Osteoblast (primary cell): ENCODE data around the gene GALNT10. TPM values are rescaled to one million over a fixed set of nuclear protein-coding genes. Genes with fewer than 3 reads are reported as not detected.

ENCODE experiments used
- DNase-seq: peaks from one replicate; pipeline ENCODE4 v3.0.0; 2011; ENCODE audit warnings: low spot score, mixed read lengths; ENCODE audit not compliant: insufficient read length; ENCODE audit errors: missing footprints
- H2AFZ ChIP-seq: 2 replicates; pipeline ENCODE4 v1.6.0; 2011; ENCODE audit warnings: mild to moderate bottlenecking, low read length
- H3K27ac ChIP-seq: 2 replicates; pipeline ENCODE4 v1.5.1; 2011; ENCODE audit warnings: mild to moderate bottlenecking, low read depth, low read length, moderate library complexity
- H3K27me3 ChIP-seq: 2 replicates; pipeline ENCODE4 v1.6.0; 2012; ENCODE audit warnings: mild to moderate bottlenecking, control low read depth, inconsistent platforms, low read length, moderate library complexity; ENCODE audit not compliant: insufficient read depth
- H3K36me3 ChIP-seq: 2 replicates; pipeline ENCODE4 v1.5.1; 2011; ENCODE audit warnings: mild to moderate bottlenecking, low read length, control low read depth, moderate library complexity; ENCODE audit not compliant: insufficient read depth
- H3K4me1 ChIP-seq: 2 replicates; pipeline ENCODE4 v1.5.1; 2011; ENCODE audit warnings: mild to moderate bottlenecking, low read length, control low read depth, moderate library complexity; ENCODE audit not compliant: insufficient read depth
- H3K4me2 ChIP-seq: 2 replicates; pipeline ENCODE4 v1.6.0; 2011; ENCODE audit warnings: mild to moderate bottlenecking, low read length; ENCODE audit not compliant: insufficient read depth
- H3K4me3 ChIP-seq: fragments of 200-600 bp; sonication (generic); 3 replicates; pipeline ENCODE4 v1.5.1; 2012; ENCODE audit warnings: mild to moderate bottlenecking, low read length, inconsistent platforms; ENCODE audit not compliant: insufficient read depth
- H3K79me2 ChIP-seq: 2 replicates; pipeline ENCODE4 v1.6.0; 2012; ENCODE audit warnings: mild to moderate bottlenecking, low read length, control low read depth, inconsistent platforms; ENCODE audit not compliant: insufficient read depth
- H3K9me3 ChIP-seq: 2 replicates; pipeline ENCODE4 v1.5.1; 2011; ENCODE audit warnings: low read depth, low read length, control low read depth
- H4K20me1 ChIP-seq: 2 replicates; pipeline ENCODE4 v1.6.0; 2012; ENCODE audit warnings: mild to moderate bottlenecking, low read length, control low read depth; ENCODE audit not compliant: insufficient read depth
- CTCF ChIP-seq: IDR thresholded peaks from 2 replicates; pipeline ENCODE4 v1.5.1; 2011; ENCODE audit warnings: mild to moderate bottlenecking, low read depth, low read length, moderate library complexity; ENCODE audit errors: extremely low read depth
- total RNA-seq: library from RNA; depleted of rRNA; stranded (reverse); fragments of >200 nt; gene quantifications from 2 replicates; pipeline ENCODE4 v1.2.3, GENCODE V29; 2012

GALNT10 gene
- total RNA-seq, 1 donor, result 62.2 TPM

GRCh38 chr5:154189819-154190594 is 526 bp upstream of the GALNT10 start:
- peak overlapping the region; percentile 98 for H3K4me2 ChIP-seq
- peaks cover 30% of the 10 kb centered on the region for H4K20me1 ChIP-seq
- H3K36me3 ChIP-seq, result no peaks in the 10 kb centered on the region
- peak; percentile 98 for DNase-seq
- no peaks in the 10 kb centered on the region for H3K9me3 ChIP-seq
- no peaks in the 10 kb centered on the region for H3K27me3 ChIP-seq
- H3K4me3 ChIP-seq, result peak overlapping the region; percentile 82
- peaks cover 28% of the 10 kb centered on the region for H3K79me2 ChIP-seq
- peak overlapping the region; percentile 94 for H2AFZ ChIP-seq
- H3K27ac ChIP-seq, result peak overlapping the region; percentile 43
- peaks cover 43% of the 10 kb centered on the region for H3K4me1 ChIP-seq
- TF ChIP-seq CTCF, result peak; percentile 42

- no peaks in the 10 kb centered on the region for H3K27me3 ChIP-seq
- peaks cover 39% of the 10 kb centered on the region for H3K79me2 ChIP-seq
- H4K20me1 ChIP-seq, result peaks cover 33% of the 10 kb centered on the region
- H3K9me3 ChIP-seq, result no peaks in the 10 kb centered on the region
- H3K36me3 ChIP-seq, result peaks cover 5% of the 10 kb centered on the region
- peak; percentile 91 for DNase-seq
- no peak overlapping the region for H2AFZ ChIP-seq
- no peak for TF ChIP-seq CTCF
- peak overlapping the region; percentile 96 for H3K4me2 ChIP-seq
- H3K27ac ChIP-seq, result peak overlapping the region; percentile 43
- H3K4me3 ChIP-seq, result peak overlapping the region; percentile 85
- H3K4me1 ChIP-seq, result peaks cover 43% of the 10 kb centered on the region
Observed at GRCh38 chr5:154191467-154192261, 1.1 kb downstream of the GALNT10 start.

- TF ChIP-seq CTCF, result no peak
- H3K36me3 ChIP-seq, result peaks cover 5% of the 10 kb centered on the region
- H3K79me2 ChIP-seq, result peaks cover 39% of the 10 kb centered on the region
- no peaks in the 10 kb centered on the region for H3K9me3 ChIP-seq
- H3K4me2 ChIP-seq, result peak overlapping the region; percentile 31
- peaks cover 59% of the 10 kb centered on the region for H3K4me1 ChIP-seq
- no peaks in the 10 kb centered on the region for H3K27me3 ChIP-seq
- no peak overlapping the region for H3K4me3 ChIP-seq
- H2AFZ ChIP-seq, result no peak overlapping the region
- no peak for DNase-seq
- peaks cover 41% of the 10 kb centered on the region for H4K20me1 ChIP-seq
- H3K27ac ChIP-seq, result no peak overlapping the region
Observed at GRCh38 chr5:154193283-154193682, 2.8 kb downstream of the GALNT10 start.

GRCh38 chr5:154193701-154194121 is 3.2 kb downstream of the GALNT10 start:
- Histone ChIP-seq H3K36me3 (peaks cover 5% of the 10 kb centered on the region), H3K27ac (peak overlapping the region; percentile 7), H3K4me3 (no peak overlapping the region), H3K27me3 (no peaks in the 10 kb centered on the region), H3K9me3 (no peaks in the 10 kb centered on the region), H2AFZ (no peak overlapping the region), H3K79me2 (peaks cover 39% of the 10 kb centered on the region), H3K4me2 (peak overlapping the region; percentile 31), H3K4me1 (peaks cover 63% of the 10 kb centered on the region), H4K20me1 (peaks cover 45% of the 10 kb centered on the region)
- TF ChIP-seq CTCF, result no peak
- DNase-seq, result peak; percentile 64
